ENCODE measurements around the gene ALX4. TPM values are rescaled to one million over a fixed set of nuclear protein-coding genes. Genes with fewer than 3 reads are reported as not detected.

ALX4 gene
- total and polyA plus RNA-seq, 2 donors (not counting 1 experiment from before 2014, with no cell fraction given) = not detected

GRCh38 chr11:44256673-44257291 is 53.2 kb downstream of the ALX4 start:
- H3K36me3 ChIP-seq (ENCODE audit: control insufficient read depth, insufficient read depth, low read length) = no peaks in the 10 kb centered on the region
- H2AFZ ChIP-seq (ENCODE audit: low read length) = no peak overlapping the region
- no peaks in the 10 kb centered on the region for H3K79me2 ChIP-seq (ENCODE audit: control insufficient read depth, insufficient read depth, low read length)
- no peaks in the 10 kb centered on the region for H3K27me3 ChIP-seq (ENCODE audit: control insufficient read depth, insufficient read depth, low read length)
- H3K4me1 ChIP-seq (ENCODE audit: control insufficient read depth, extremely low read depth, insufficient read depth, low read length) = no peaks in the 10 kb centered on the region
- TF ChIP-seq, protein P1, sequence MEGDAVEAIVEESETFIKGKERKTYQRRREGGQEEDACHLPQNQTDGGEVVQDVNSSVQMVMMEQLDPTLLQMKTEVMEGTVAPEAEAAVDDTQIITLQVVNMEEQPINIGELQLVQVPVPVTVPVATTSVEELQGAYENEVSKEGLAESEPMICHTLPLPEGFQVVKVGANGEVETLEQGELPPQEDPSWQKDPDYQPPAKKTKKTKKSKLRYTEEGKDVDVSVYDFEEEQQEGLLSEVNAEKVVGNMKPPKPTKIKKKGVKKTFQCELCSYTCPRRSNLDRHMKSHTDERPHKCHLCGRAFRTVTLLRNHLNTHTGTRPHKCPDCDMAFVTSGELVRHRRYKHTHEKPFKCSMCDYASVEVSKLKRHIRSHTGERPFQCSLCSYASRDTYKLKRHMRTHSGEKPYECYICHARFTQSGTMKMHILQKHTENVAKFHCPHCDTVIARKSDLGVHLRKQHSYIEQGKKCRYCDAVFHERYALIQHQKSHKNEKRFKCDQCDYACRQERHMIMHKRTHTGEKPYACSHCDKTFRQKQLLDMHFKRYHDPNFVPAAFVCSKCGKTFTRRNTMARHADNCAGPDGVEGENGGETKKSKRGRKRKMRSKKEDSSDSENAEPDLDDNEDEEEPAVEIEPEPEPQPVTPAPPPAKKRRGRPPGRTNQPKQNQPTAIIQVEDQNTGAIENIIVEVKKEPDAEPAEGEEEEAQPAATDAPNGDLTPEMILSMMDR (conservative IDR thresholded peaks at IDR 0.05 in 1 of 2, IDR thresholded peaks at IDR 0.05 in 1 of 2; ENCODE audit: low read depth in 1 of 2, low read length in 2 of 2) = no peak
- no peak for TF ChIP-seq EZH2 (IDR thresholded peaks at IDR 0.05; ENCODE audit: low read length, missing control alignments)
- no peak overlapping the region for H3K4me3 ChIP-seq (replicated peaks in 1 of 4; ENCODE audit: control extremely low read depth in 1 of 4, insufficient read depth in 1 of 4, low read depth in 3 of 4, low read length in 4 of 4)
- H3K27ac ChIP-seq (ENCODE audit: insufficient read depth, low read length) = no peak overlapping the region
- no peak overlapping the region for H3K4me2 ChIP-seq (ENCODE audit: extremely low read depth, insufficient read depth, low read length)
- no peaks in the 10 kb centered on the region for H3K9me3 ChIP-seq (ENCODE audit: control insufficient read depth, insufficient read depth, low read depth, low read length)
- no peaks in the 10 kb centered on the region for H4K20me1 ChIP-seq (ENCODE audit: control insufficient read depth, extremely low read depth, insufficient read depth, low read length)
- H3K9ac ChIP-seq (ENCODE audit: insufficient read depth, low read length) = no peak overlapping the region
- DNase-seq (ENCODE audit: low read depth in 2 of 2) = no peak

GRCh38 chr11:44255406-44256071 is 54.4 kb downstream of the ALX4 start:
- no peak overlapping the region for H3K9ac ChIP-seq (ENCODE audit: insufficient read depth, low read length)
- H3K4me2 ChIP-seq (ENCODE audit: extremely low read depth, insufficient read depth, low read length) = no peak overlapping the region
- DNase-seq (ENCODE audit: low read depth in 2 of 2) = no peak
- no peaks in the 10 kb centered on the region for H3K79me2 ChIP-seq (ENCODE audit: control insufficient read depth, insufficient read depth, low read length)
- H2AFZ ChIP-seq (ENCODE audit: low read length) = no peak overlapping the region
- no peaks in the 10 kb centered on the region for H3K36me3 ChIP-seq (ENCODE audit: control insufficient read depth, insufficient read depth, low read length)
- H3K9me3 ChIP-seq (ENCODE audit: control insufficient read depth, insufficient read depth, low read depth, low read length) = no peaks in the 10 kb centered on the region
- no peaks in the 10 kb centered on the region for H4K20me1 ChIP-seq (ENCODE audit: control insufficient read depth, extremely low read depth, insufficient read depth, low read length)
- no peak for TF ChIP-seq EZH2 (IDR thresholded peaks at IDR 0.05; ENCODE audit: low read length, missing control alignments)
- TF ChIP-seq, protein P1 (conservative IDR thresholded peaks at IDR 0.05 in 1 of 2, IDR thresholded peaks at IDR 0.05 in 1 of 2; ENCODE audit: low read depth in 1 of 2, low read length in 2 of 2) = no peak
- no peaks in the 10 kb centered on the region for H3K4me1 ChIP-seq (ENCODE audit: control insufficient read depth, extremely low read depth, insufficient read depth, low read length)
- no peak overlapping the region for H3K4me3 ChIP-seq (replicated peaks in 1 of 4; ENCODE audit: control extremely low read depth in 1 of 4, insufficient read depth in 1 of 4, low read depth in 3 of 4, low read length in 4 of 4)
- no peaks in the 10 kb centered on the region for H3K27me3 ChIP-seq (ENCODE audit: control insufficient read depth, insufficient read depth, low read length)
- no peak overlapping the region for H3K27ac ChIP-seq (ENCODE audit: insufficient read depth, low read length)

DNA sequence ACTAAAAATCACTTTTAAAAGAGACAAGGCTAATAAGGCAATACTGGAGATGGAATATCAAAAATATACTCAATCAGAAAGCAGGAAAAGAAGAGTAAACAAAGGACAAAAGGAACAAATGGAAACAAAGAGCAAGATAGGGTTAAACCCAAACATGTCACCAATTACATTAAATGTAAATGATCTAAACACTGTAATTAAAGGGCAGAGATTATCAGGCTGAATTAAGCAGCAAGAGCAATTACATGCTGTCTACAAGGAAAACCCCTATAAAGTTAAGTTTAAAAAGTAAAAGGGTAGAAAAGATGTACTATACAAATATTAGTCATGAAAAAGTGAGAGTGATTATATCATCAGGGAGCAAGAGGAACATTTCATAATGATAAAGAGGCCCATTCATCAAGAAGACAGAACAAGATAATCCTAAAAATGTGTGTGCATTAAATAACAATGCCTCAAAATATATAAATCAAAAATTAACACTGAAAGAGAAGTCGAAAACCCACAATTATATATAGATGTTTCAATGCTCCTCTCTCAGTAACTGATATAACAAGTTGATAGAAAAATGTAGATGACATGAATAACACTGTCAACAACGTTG is 56.8 kb downstream of the ALX4 start:
- DNase-seq (ENCODE audit: low read depth in 2 of 2) = no peak
- H2AFZ ChIP-seq (ENCODE audit: low read length) = no peak overlapping the region

More for the DNA sequence above, 56.8 kb downstream of the ALX4 start:
- H3K27me3 ChIP-seq (ENCODE audit: control insufficient read depth, insufficient read depth, low read length) = no peaks in the 10 kb centered on the region
- H3K4me3 ChIP-seq (replicated peaks in 1 of 4; ENCODE audit: control extremely low read depth in 1 of 4, insufficient read depth in 1 of 4, low read depth in 3 of 4, low read length in 4 of 4) = no peak overlapping the region
- H3K4me2 ChIP-seq (ENCODE audit: extremely low read depth, insufficient read depth, low read length) = no peak overlapping the region
- no peak overlapping the region for H3K9ac ChIP-seq (ENCODE audit: insufficient read depth, low read length)
- no peaks in the 10 kb centered on the region for H3K36me3 ChIP-seq (ENCODE audit: control insufficient read depth, insufficient read depth, low read length)
- H4K20me1 ChIP-seq (ENCODE audit: control insufficient read depth, extremely low read depth, insufficient read depth, low read length) = no peaks in the 10 kb centered on the region
- no peak overlapping the region for H3K27ac ChIP-seq (ENCODE audit: insufficient read depth, low read length)
- H3K79me2 ChIP-seq (ENCODE audit: control insufficient read depth, insufficient read depth, low read length) = no peaks in the 10 kb centered on the region
- TF ChIP-seq, protein P1 (conservative IDR thresholded peaks at IDR 0.05 in 1 of 2, IDR thresholded peaks at IDR 0.05 in 1 of 2; ENCODE audit: low read depth in 1 of 2, low read length in 2 of 2) = no peak
- no peak for TF ChIP-seq EZH2 (IDR thresholded peaks at IDR 0.05; ENCODE audit: low read length, missing control alignments)
- H3K9me3 ChIP-seq (ENCODE audit: control insufficient read depth, insufficient read depth, low read depth, low read length) = no peaks in the 10 kb centered on the region
- H3K4me1 ChIP-seq (ENCODE audit: control insufficient read depth, extremely low read depth, insufficient read depth, low read length) = no peaks in the 10 kb centered on the region
